Smooth muscle cell of the coronary artery (primary cell): Measurements from ENCODE around the gene CPEB3. TPM values are rescaled to one million over a fixed set of nuclear protein-coding genes. Genes with fewer than 3 reads are reported as not detected.

Experiments used
- total RNA-seq: library from RNA; depleted of rRNA; stranded (reverse); fragments of >200 nt; gene quantifications from 2 replicates; pipeline ENCODE4 v1.2.3, GENCODE V29; 2014; ENCODE audit warnings: low replicate concordance

CPEB3 gene
- total RNA-seq = 0.68 and 0.70 TPM in 2 replicates

GRCh38 chr10:92290837-92291615, at the start of gene CPEB3, which contains the start of gene MARCHF5:
Gene CPEB3, minus strand, starts transcription at chr10:92291078. Its CDS starts 50,728 bp downstream, at chr10:92240350.
Gene MARCHF5, plus strand, starts transcription at chr10:92291167. Its CDS starts 328 bp downstream, at chr10:92291495.

Other genes with a start within 250 kb of the CPEB3 start
- gene MARCHF5, start 89 bp upstream of the CPEB3 start, total RNA-seq = 8.0 and 13.1 TPM in 2 replicates